IMR-90 (cell line): ENCODE data around the gene MICB.

Experiments used
- BHLHE40 ChIP-seq: fragments of 150-350 bp; IDR thresholded peaks from 2 replicates; pipeline ENCODE4 v1.6.1; 2016; ENCODE audit warnings: mild to moderate bottlenecking, low read depth, low read length
- CEBPB ChIP-seq: IDR thresholded peaks from 2 replicates; pipeline ENCODE4 v1.6.1; 2012; ENCODE audit warnings: low read depth, low read length, improper control_type of control experiment
- CHD1 ChIP-seq: IDR thresholded peaks from 2 replicates; pipeline ENCODE4 v1.6.1; 2012; ENCODE audit warnings: low read depth, low read length, improper control_type of control experiment
- MAFK ChIP-seq: IDR thresholded peaks from 2 replicates; pipeline ENCODE4 v1.6.1; 2012; ENCODE audit warnings: low read depth, low read length, improper control_type of control experiment
- MAZ ChIP-seq: IDR thresholded peaks from 2 replicates; pipeline ENCODE4 v1.6.1; 2012; ENCODE audit warnings: low read depth, mild to moderate bottlenecking, low read length, improper control_type of control experiment, moderate library complexity, borderline replicate concordance
- NFE2L2 ChIP-seq: fragments of 150-350 bp; IDR thresholded peaks from 2 replicates; pipeline ENCODE4 v1.6.1; 2016; ENCODE audit warnings: low read depth, mild to moderate bottlenecking, low read length
- POLR2A ChIP-seq: IDR thresholded peaks from 2 replicates; pipeline ENCODE4 v1.6.1; 2012; ENCODE audit warnings: mild to moderate bottlenecking, low read depth, low read length
- RAD21 ChIP-seq: IDR thresholded peaks from 2 replicates; pipeline ENCODE4 v1.6.1; 2012; ENCODE audit warnings: low read length, improper control_type of control experiment
- RFX5 ChIP-seq: IDR thresholded peaks from 2 replicates; pipeline ENCODE4 v1.8.0; 2012; ENCODE audit warnings: low read depth, mild to moderate bottlenecking, low read length, moderate library complexity
- SMC3 ChIP-seq: fragments of 150-350 bp; IDR thresholded peaks from 2 replicates; pipeline ENCODE4 v1.6.1; 2016; ENCODE audit warnings: low read depth, mild to moderate bottlenecking, antibody characterized with exemption, low read length, moderate library complexity
- TF ChIP-seq, protein P1 (sequence below): conservative IDR thresholded peaks from 2 replicates; pipeline ENCODE4 v1.5.1; 2012; ENCODE audit warnings: mild to moderate bottlenecking, low read depth, low read length, improper control_type of control experiment
- TF ChIP-seq, protein P2 (sequence below): fragments of 150-350 bp; IDR thresholded peaks from 2 replicates; pipeline ENCODE4 v1.6.1; 2016; ENCODE audit warnings: low read depth, mild to moderate bottlenecking, low read length, moderate library complexity, borderline replicate concordance
- TF ChIP-seq, protein P3 (sequence below): fragments of 150-350 bp; IDR thresholded peaks from 2 replicates; pipeline ENCODE4 v1.6.1; 2017; ENCODE audit warnings: mild to moderate bottlenecking, antibody characterized with exemption, low read length, low read depth

- TF ChIP-seq, protein P1, sequence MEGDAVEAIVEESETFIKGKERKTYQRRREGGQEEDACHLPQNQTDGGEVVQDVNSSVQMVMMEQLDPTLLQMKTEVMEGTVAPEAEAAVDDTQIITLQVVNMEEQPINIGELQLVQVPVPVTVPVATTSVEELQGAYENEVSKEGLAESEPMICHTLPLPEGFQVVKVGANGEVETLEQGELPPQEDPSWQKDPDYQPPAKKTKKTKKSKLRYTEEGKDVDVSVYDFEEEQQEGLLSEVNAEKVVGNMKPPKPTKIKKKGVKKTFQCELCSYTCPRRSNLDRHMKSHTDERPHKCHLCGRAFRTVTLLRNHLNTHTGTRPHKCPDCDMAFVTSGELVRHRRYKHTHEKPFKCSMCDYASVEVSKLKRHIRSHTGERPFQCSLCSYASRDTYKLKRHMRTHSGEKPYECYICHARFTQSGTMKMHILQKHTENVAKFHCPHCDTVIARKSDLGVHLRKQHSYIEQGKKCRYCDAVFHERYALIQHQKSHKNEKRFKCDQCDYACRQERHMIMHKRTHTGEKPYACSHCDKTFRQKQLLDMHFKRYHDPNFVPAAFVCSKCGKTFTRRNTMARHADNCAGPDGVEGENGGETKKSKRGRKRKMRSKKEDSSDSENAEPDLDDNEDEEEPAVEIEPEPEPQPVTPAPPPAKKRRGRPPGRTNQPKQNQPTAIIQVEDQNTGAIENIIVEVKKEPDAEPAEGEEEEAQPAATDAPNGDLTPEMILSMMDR, result no peak
- TF ChIP-seq MAZ, result no peak
- TF ChIP-seq RAD21, result no peak
- TF ChIP-seq, protein P2, sequence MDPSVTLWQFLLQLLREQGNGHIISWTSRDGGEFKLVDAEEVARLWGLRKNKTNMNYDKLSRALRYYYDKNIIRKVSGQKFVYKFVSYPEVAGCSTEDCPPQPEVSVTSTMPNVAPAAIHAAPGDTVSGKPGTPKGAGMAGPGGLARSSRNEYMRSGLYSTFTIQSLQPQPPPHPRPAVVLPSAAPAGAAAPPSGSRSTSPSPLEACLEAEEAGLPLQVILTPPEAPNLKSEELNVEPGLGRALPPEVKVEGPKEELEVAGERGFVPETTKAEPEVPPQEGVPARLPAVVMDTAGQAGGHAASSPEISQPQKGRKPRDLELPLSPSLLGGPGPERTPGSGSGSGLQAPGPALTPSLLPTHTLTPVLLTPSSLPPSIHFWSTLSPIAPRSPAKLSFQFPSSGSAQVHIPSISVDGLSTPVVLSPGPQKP, result no peak
- no peak for TF ChIP-seq MAFK
- no peak for TF ChIP-seq POLR2A
- no peak for TF ChIP-seq SMC3
- no peak for TF ChIP-seq CEBPB
- TF ChIP-seq BHLHE40, result no peak
- no peak for TF ChIP-seq RFX5
- TF ChIP-seq NFE2L2, result no peak
- TF ChIP-seq CHD1, result no peak
- TF ChIP-seq, protein P3, sequence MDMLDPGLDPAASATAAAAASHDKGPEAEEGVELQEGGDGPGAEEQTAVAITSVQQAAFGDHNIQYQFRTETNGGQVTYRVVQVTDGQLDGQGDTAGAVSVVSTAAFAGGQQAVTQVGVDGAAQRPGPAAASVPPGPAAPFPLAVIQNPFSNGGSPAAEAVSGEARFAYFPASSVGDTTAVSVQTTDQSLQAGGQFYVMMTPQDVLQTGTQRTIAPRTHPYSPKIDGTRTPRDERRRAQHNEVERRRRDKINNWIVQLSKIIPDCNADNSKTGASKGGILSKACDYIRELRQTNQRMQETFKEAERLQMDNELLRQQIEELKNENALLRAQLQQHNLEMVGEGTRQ, result no peak
Measured at GRCh38 chr6:31468311-31468710, 29.6 kb upstream of the MICB start.
